ELR (cell line): ENCODE results near the gene PTDSS2.
A peak's percentile ranks its signal among the peaks of the same experiment; 100 is the strongest.

ENCODE experiments used
- DNase-seq: peaks from one replicate; pipeline ENCODE4 v3.0.0-alpha.2; 2015; ENCODE audit warnings: low read depth

PTDSS2 gene

DNA sequence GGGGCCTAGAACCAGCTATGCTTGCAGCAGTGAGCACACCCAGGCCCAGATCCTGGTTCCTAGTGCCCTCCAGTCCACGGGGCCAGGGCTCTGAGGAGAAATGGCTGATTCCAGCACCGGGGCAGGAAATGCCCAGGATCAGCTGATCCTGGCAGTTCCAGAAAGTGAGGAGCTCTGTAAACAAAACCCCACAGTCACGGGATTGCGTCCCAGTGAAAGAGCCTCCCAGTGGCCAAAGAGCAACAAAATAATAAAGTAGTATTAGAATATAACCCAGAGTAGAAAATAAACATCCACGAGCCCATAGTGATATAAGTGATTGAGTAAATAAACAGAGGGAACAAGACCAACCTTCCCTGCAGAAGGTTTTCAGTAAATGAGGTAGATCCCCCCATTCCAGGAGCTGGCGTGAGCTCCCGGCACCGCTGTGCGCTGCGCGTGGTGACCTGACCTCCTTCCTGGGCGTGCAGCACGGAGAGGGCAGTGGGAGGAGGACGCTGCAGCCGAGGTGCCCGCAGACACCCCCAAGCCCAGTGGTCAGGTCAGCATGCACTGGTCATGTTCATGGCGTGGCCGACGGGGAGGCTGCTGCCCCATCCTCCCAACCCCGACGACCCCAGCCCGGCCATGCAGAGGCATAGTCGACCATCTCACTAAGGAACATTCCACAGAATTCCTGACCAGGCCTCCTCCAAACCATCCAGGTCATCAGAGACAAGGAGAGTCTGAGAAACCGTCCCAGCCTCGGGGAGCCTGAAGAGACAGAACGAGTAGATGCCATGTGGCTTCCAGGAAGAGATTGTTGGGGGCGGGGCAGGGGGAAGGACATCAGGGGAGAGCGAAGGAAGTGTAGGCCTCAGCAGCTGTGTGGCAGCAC is 19.8 kb downstream of the PTDSS2 start:
- peak; percentile 69 for DNase-seq

- DNase-seq: no peak
These were observed 21.5 kb downstream of the PTDSS2 start for GRCh38 chr11:471468-472145.

DNA sequence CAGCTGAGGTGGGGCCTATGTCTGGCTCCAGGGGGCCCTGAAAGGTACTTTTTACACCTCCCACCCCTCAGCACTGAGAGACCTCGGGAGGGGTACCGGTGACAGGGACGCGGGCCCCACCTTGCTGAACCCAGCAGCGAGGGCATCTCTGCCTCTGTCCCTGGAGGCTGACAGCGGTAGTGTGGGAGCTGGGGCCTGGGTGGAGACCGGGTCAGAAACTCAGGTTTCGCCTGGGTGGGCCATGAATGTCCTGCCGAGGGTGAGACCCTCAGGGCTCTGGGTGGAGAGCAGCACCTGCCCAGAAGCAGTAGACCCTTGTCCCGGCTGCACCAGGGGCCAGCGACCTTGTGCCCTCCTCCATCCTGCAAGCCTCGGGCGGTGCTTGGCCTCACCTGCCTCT is 22.2 kb downstream of the PTDSS2 start:
- no peak for DNase-seq

- no peak for DNase-seq
These were observed 22.7 kb downstream of the PTDSS2 start for GRCh38 chr11:472816-473215.

DNA sequence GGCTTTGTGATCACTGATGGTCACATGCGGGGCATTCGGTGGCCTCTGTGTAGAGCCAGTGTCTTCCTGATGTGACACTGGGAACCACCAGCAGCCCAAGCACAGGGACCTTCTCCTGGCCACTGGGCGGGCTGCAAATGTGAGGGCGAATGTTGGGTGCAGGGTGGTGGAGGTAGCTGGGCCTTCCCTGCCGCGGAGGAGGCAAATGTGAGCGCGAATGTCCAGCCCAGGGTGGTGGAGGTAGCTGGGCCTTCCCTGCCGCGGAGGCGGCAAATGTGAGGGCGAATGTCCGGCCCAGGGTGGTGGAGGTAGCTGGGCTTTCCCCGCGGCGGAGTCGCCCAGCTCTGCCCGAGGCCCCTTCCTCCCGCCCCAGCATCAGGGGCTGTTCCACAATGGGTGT is 23.3 kb downstream of the PTDSS2 start:
- no peak for DNase-seq

GRCh38 chr11:473962-474785 is 24.1 kb downstream of the PTDSS2 start:
- DNase-seq: no peak

GRCh38 chr11:474914-475506 is 24.9 kb downstream of the PTDSS2 start:
- DNase-seq: no peak

DNA sequence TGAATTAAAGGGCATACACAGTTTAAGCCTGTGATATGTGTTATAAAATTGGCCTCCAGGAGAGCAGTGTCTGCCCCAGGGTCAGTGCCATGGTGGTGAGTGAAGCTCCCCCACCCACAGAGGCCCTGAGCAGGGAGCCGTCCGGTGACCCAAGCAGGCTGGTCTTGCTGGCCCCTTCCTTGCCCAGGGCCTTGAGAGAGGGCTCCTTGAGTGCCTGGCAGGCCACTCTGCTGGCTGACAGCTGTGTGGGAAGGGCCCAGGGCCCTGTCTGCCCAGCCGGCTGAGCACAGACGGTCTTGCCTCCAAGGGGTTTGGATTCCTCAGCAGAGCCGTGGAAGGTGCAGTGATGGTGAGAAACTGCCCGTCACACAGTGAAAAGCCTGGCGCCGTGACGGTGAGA is 25.9 kb downstream of the PTDSS2 start:
- DNase-seq: no peak

GRCh38 chr11:476416-476815 is 26.3 kb downstream of the PTDSS2 start:
- DNase-seq: no peak

GRCh38 chr11:477052-477715 is 27.1 kb downstream of the PTDSS2 start:
- no peak for DNase-seq

DNA sequence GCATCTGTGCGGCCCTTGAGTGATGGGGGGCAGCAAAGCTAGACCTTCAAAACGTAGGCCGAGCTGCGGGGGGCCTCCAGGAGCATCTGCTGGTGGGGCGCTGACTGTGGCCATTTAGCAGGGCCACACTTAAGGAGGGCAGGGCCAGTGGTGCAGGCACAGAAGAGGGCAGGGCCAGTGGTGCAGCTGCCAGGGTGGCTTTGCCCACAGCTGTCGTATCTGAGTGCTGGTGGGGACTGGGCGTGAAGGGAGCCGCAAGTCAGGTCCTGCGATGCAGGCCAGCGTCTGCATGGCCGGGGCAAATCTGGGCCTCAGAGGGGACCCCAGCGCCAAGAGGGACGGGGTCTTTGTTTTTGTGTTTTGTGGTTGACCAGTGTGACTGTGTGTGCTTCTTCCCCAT is 29.2 kb downstream of the PTDSS2 start:
- DNase-seq: no peak

- no peak for DNase-seq
These were observed 34.5 kb downstream of the PTDSS2 start for GRCh38 chr11:484616-485015.

DNA sequence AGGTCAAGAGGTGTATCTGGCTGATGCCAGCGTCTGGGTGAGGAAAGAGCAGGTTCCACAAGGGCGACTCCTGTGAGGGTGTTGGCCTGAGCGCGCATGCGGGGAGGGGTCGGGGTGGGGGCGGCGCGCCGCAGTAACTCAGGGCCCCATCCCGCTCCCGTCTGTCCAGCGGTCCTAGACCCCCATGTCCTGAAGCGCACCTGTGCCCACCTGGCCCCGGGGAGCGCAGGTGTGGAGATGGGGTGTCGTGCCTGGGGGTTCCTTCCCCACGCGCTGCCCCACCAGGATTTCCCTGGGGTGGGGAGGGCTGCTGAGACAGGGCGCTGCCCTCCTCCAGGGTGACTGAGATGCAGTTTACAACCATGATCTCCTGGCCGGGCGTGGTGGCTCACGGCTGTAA is 36.1 kb downstream of the PTDSS2 start:
- DNase-seq: no peak

GRCh38 chr11:487571-488021 is 37.5 kb downstream of the PTDSS2 start:
- DNase-seq: no peak

- no peak for DNase-seq
These were observed 38.0 kb downstream of the PTDSS2 start for GRCh38 chr11:488062-488461.

GRCh38 chr11:488579-488978 is 38.5 kb downstream of the PTDSS2 start:
- DNase-seq: no peak

DNA sequence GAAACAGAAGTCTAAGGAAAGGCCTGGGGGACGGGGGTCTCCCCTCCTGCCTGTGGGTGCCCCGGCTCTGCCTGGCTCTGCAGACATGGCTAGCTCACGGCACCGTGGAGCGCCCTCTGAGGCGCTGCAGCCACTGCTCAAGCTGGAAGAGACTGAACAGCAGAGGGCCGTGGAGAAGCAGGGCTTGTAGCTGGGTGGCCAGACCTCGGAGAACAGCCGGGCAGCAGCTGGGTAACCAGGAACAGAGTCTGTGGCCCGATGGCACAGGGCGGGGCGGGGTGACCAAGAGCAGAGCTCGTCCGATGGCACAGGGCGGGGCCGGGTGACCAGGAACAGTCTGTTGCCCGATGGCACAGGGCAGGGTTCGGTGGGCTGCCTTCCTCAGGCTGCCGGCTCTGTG is 38.9 kb downstream of the PTDSS2 start:
- no peak for DNase-seq

- DNase-seq: no peak
These were observed 39.6 kb downstream of the PTDSS2 start for GRCh38 chr11:489610-490185.

DNA sequence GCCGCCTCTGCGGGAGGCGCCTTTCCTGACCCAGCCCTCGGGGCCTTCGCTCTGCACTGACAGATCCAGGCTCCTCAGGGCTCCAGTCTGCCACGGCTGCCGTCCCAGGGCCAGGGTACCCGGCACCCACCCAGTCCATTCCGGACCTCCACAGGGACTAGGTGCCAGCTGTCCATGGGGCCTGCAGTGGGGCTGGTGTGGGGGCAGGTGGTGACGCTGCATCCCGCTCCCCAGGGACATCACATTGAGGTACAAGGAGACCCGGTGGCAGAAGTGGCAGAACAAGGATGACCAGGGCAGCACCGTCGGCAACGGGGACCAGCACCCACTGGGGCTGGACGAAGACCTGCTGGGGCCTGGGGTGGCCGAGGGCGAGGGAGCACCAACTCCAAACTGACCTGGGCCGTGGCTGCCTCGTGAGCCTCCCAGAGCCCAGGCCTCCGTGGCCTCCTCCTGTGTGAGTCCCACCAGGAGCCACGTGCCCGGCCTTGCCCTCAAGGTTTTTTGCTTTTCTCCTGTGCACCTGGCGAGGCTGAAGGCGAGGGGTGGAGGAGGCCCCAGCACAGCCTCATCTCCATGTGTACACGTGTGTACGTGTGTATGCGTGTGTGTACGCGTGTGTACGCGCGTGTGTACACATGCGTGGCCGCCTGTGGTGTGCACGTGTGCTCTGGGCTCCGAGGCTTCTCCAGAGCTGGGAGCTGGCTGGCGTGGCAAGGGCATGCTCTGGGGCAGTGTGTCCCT is 40.3 kb downstream of the PTDSS2 start:
- no peak for DNase-seq

DNA sequence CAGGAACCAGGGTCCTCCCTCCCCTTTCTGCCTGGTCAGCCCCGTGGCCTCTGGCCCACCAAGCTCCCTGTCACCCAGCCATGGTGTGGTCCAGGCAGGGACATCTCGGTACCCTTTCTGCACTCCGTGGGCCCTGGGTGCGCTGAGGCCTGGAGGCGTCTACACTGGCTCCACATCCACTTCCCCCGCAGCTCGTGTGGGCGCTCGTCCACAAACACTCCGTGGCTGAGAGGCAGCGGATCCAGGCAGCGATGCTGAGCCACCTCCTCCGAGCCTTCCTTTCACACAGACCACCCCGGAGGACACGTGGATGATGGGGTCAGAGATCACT is 40.8 kb downstream of the PTDSS2 start:
- no peak for DNase-seq

- DNase-seq: no peak
These were observed 41.3 kb downstream of the PTDSS2 start for GRCh38 chr11:491358-491757.
